Adipocyte (in vitro differentiated cells): ENCODE measurements around the gene KCTD13.

Experiments used
- DNase-seq: peaks from one replicate; pipeline ENCODE4 v3.0.0-alpha.2; 2015; ENCODE audit warnings: low read depth
- H3K27me3 ChIP-seq: replicated peaks from 2 replicates; pipeline ENCODE4 v1.7.0; 2013; ENCODE audit warnings: mild to moderate bottlenecking, low read length, moderate library complexity; ENCODE audit not compliant: control insufficient read depth, insufficient read depth
- H3K36me3 ChIP-seq: 2 replicates; pipeline ENCODE4 v1.7.0; 2013; ENCODE audit warnings: low read length, mild to moderate bottlenecking, moderate library complexity; ENCODE audit not compliant: control insufficient read depth, insufficient read depth, severe bottlenecking
- H3K4me1 ChIP-seq: 2 replicates; pipeline ENCODE4 v1.7.0; 2013; ENCODE audit warnings: mild to moderate bottlenecking, low read length, moderate library complexity; ENCODE audit not compliant: control insufficient read depth, insufficient read depth
- H3K4me3 ChIP-seq: 2 replicates; pipeline ENCODE4 v1.7.0; 2013; ENCODE audit warnings: mild to moderate bottlenecking, low read length, moderate library complexity
- H3K9ac ChIP-seq: 2 replicates; pipeline ENCODE4 v1.7.0; 2013; ENCODE audit warnings: mild to moderate bottlenecking, low read length, moderate library complexity
- H3K9me3 ChIP-seq: 2 replicates; pipeline ENCODE4 v1.7.0; 2013; ENCODE audit warnings: mild to moderate bottlenecking, low read length, moderate library complexity; ENCODE audit not compliant: control insufficient read depth

The KCTD13 gene, protein sequence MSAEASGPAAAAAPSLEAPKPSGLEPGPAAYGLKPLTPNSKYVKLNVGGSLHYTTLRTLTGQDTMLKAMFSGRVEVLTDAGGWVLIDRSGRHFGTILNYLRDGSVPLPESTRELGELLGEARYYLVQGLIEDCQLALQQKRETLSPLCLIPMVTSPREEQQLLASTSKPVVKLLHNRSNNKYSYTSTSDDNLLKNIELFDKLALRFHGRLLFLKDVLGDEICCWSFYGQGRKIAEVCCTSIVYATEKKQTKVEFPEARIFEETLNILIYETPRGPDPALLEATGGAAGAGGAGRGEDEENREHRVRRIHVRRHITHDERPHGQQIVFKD

DNA sequence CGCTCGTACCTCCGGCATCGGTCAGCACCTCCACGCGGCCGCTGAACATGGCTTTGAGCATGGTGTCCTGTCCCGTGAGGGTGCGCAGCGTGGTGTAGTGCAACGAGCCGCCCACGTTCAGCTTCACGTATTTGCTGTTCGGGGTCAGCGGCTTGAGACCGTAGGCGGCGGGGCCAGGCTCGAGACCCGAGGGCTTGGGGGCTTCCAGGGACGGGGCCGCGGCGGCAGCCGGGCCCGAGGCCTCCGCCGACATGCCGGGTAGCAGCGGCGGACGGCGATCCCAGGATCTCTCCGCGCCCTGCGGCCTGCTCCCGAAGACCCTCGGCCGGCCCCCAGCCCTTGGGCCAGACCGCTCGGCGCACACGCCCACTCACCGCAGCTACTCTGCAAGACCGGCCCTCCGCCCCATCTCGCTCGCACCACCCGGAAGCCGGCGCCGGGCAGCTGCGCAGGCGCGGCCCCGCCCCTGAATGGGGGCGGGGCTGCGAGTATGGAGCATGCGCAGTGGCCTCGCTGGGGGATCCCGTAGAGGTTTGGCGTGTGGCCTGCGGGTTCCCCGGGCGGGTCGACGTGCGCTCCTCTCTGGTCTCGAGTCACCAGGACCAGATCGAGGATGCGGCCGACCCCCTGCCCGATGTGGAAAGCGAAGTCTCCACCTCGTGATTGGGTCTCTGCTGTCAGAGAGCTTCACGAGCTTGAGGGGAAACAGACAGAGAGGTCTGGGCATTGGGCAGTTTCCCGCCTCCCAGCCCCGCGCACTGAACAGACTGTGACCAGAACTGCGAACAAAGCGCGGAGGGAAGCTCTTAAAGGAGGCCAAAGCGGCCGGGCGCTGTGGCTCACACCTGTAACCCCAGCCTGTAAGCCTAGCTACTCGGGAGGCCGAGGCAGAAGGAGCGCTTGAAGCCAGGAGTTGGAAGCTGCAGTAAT, at the start of gene KCTD13:
TSS of gene KCTD13 (minus strand) at position 446 of the 930 bp plus-strand sequence. CDS start at position 253, 193 bp downstream.
- peak; percentile 94 for DNase-seq
- Histone ChIP-seq H3K9me3 (no peaks in the 10 kb centered on the region), H3K36me3 (peaks cover 16% of the 10 kb centered on the region), H3K27me3 (no peaks in the 10 kb centered on the region), H3K4me1 (peaks cover 16% of the 10 kb centered on the region), H3K4me3 (peak within 1 kb of the TSS; percentile 76), H3K9ac (peak within 1 kb of the TSS; percentile 89)

DNA sequence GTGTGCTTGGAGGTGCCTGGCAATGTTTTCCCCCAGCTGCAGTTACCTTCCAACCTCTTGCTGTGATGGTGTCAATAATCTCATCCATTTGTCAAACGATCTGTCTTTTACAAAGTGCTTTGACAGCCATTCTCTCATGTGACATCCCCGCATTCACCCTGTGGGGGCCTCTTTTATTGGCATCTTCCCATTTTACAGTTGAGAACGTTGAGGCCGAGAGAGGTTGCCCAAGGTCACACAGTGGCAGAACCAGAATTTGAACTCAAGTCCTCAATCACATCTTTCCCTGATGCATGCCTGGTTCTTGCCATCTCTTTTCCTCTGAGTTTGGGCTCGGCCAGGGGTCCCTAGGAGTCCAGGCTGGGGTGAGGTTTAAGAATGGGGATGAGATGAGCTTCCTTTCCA, 49.1 kb upstream of the KCTD13 start:
- Histone ChIP-seq H3K9me3 (no peaks in the 10 kb centered on the region), H3K4me3 (peak overlapping the region; percentile 96), H3K9ac (peak overlapping the region; percentile 99), H3K4me1 (peaks cover 26% of the 10 kb centered on the region), H3K36me3 (peaks cover 39% of the 10 kb centered on the region), H3K27me3 (no peaks in the 10 kb centered on the region)
- DNase-seq = no peak

DNA sequence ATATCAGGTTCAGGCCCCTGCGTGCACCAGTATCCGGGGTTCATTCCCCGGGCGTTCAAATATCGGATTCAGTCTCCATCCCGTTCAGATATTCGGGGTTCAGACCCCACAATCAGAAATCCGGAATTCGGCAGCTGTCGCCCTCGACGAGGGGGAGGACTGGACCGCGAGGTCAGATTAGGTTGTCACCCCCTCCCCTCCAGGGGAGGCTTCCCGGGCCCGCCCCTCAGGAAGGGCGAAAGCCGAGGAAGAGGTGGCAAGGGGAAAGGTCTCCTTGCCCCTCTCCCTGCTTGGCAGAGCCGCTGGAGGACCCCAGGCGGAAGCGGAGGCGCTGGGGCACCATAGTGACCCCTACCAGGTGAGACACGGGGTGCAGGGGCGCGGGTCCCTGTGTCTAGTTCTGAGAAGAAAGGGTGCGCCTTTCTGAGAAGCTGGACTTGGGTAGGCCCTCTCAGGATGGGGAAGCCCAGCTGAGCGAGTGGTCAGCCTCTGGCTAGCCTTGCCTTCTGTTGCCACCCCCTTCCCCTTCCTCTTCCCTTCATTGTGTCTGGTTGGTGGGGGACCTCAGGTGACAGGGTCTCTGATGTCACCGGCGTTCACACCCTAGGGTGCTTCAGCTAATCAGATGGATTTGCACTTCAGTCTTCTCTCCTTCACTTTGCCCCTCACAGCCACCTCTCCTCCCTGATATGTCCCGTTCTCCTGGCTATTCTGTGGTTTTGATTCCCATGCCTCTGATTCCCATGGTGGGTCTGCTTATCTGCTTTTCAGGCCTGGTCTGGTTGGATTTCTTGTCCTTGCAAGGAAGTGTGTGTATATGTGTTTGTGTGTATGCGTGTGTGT, 48.5 kb upstream of the KCTD13 start:
- peak; percentile 34 for DNase-seq
- Histone ChIP-seq H3K36me3 (peaks cover 35% of the 10 kb centered on the region), H3K27me3 (no peaks in the 10 kb centered on the region), H3K4me1 (peaks cover 26% of the 10 kb centered on the region), H3K4me3 (peak overlapping the region; percentile 96), H3K9ac (peak overlapping the region; percentile 99), H3K9me3 (no peaks in the 10 kb centered on the region)

DNA sequence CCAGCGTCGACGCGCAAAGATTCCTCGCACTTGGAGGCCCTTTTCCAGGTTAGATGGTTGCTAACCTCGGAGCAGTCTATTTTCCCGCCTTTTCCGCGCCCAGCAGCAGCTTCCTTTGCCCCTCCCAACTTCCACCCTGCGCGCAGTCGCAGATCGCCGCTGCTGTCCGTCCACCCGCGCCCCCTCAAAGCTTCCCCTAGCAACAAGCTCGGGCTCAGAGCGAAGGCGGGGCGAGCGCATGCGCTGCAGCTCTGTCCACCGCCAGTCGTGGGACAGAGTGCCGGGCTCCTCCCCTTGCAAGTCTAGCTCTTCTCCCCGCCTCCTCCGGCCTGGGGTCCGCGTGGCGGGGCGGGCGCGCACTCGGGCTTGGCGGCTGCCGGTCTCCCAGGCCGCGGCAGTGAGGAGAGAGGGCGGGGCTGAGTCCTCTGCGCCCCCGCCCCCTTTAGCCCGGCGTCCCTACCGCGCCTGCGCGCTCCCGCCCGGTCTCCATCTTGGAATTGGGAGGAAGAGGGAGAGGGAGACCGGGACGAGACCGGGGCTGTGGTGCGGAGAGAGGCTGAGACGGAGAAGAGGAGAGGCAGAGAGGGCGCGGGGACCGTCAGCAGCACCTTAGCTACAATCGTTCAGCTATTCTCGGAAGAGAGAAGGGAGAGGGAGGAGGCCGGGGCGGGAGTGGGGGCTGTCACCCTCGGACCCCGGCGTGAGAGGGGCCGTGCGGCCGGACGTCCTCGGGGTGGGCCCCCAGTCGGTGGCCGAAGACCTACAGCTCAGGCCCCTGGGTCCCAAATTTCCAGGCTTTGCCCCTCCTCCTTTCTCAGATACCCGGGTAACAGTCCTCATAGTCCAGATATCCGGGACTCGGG, 47.6 kb upstream of the KCTD13 start, which contains the start of gene TAOK2:
TSS of gene TAOK2 (plus strand) at position 485 of the 863 bp plus-strand sequence. CDS start 3,905 bp downstream, outside the sequence.
- peak; percentile 99 for DNase-seq
- H3K9me3 ChIP-seq = no peaks in the 10 kb centered on the region
- H3K9ac ChIP-seq = peak within 1 kb of the TSS; percentile 99
- peaks cover 32% of the 10 kb centered on the region for H3K36me3 ChIP-seq
- H3K27me3 ChIP-seq = no peaks in the 10 kb centered on the region
- H3K4me1 ChIP-seq = peaks cover 26% of the 10 kb centered on the region
- H3K4me3 ChIP-seq = peak within 1 kb of the TSS; percentile 96

DNA sequence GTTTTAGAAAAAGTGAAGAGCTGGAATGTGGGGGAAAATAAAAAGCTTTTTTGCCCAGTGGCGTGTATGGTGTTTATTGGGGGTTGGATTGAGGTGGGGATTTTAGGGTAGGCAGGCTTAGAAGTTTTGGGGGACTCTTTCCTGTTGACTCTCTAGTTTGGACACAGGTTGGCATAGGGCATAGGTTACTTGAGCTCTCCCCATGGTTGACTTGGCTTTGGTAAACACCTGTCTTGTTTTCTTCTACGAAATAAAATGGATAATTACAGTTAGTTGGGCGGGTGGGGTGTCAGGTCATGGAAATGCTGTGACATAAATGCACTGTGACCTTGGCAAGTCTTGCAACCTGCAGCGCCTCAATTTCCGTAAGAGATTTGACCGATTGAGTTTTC, 47.0 kb upstream of the KCTD13 start:
- peak overlapping the region; percentile 32 for H3K4me3 ChIP-seq
- H3K9me3 ChIP-seq = no peaks in the 10 kb centered on the region
- no peaks in the 10 kb centered on the region for H3K27me3 ChIP-seq
- DNase-seq = no peak
- no peak overlapping the region for H3K9ac ChIP-seq
- H3K4me1 ChIP-seq = peaks cover 26% of the 10 kb centered on the region
- H3K36me3 ChIP-seq = peaks cover 32% of the 10 kb centered on the region

DNA sequence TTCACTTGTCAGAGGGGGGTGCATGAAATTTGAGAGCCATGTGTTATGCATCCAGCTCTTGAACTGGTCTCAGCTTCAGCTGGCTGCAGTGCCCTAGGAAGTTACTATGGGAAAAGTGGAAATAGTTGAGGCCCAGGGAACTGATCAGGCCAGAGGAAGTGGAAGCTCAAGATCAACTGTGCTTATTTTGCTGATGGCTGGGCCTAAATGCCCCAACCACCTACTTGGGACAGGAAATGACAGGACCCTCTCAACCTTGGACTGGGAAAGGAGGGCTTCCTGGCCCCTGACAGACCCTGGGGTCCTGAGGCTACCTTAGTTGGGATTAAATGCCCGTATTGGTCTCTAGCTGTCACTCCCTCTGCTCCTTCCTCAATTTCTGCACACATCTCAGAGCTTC, 46.5 kb upstream of the KCTD13 start:
- no peaks in the 10 kb centered on the region for H3K27me3 ChIP-seq
- peaks cover 30% of the 10 kb centered on the region for H3K36me3 ChIP-seq
- H3K4me1 ChIP-seq = peaks cover 26% of the 10 kb centered on the region
- no peaks in the 10 kb centered on the region for H3K9me3 ChIP-seq
- DNase-seq = no peak
- no peak overlapping the region for H3K4me3 ChIP-seq
- no peak overlapping the region for H3K9ac ChIP-seq

DNA sequence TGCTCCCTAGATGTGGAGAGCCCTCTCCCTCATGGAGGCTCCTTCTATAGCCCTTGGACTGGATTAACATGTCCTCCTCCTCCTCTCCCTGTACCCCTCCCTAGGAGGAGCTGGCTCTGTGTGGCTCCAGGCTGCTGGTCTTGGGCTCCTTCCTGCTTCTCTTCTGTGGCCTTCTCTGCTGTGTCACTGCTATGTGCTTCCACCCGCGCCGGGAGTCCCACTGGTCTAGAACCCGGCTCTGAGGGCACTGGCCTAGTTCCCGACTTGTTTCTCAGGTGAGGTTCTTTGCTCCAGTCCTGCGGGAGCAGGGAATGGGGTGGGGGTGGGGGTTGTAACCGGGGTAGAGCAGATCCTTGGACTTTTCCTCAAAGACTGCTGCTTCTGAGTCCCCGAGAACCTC, 45.3 kb upstream of the KCTD13 start:
- H3K4me1 ChIP-seq = peaks cover 16% of the 10 kb centered on the region
- no peak overlapping the region for H3K9ac ChIP-seq
- peaks cover 30% of the 10 kb centered on the region for H3K36me3 ChIP-seq
- no peak overlapping the region for H3K4me3 ChIP-seq
- H3K9me3 ChIP-seq = no peaks in the 10 kb centered on the region
- H3K27me3 ChIP-seq = no peaks in the 10 kb centered on the region
- no peak for DNase-seq

DNA sequence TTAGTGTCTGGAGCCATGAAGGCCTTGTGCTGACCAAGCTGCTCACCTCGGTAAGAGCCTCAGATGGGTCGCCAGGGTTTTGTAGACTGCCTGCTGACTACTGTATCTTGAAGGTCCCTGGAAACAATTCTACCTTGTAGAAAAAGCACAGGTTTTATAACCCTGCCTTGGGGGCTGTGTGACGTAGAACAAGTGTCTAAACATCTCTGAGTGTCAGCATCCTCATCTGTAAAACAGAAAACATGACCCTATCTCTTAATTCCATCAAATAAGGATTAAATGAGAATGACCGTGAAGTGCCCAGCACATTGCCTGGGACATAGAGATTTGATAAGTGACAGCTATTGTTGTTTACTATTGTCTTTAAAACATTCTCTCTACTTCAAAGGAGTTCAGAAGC, 42.2 kb upstream of the KCTD13 start:
- H3K4me3 ChIP-seq = no peak overlapping the region
- no peak overlapping the region for H3K9ac ChIP-seq
- peaks cover 30% of the 10 kb centered on the region for H3K36me3 ChIP-seq
- H3K27me3 ChIP-seq = no peaks in the 10 kb centered on the region
- H3K9me3 ChIP-seq = no peaks in the 10 kb centered on the region
- DNase-seq = no peak
- no peaks in the 10 kb centered on the region for H3K4me1 ChIP-seq

DNA sequence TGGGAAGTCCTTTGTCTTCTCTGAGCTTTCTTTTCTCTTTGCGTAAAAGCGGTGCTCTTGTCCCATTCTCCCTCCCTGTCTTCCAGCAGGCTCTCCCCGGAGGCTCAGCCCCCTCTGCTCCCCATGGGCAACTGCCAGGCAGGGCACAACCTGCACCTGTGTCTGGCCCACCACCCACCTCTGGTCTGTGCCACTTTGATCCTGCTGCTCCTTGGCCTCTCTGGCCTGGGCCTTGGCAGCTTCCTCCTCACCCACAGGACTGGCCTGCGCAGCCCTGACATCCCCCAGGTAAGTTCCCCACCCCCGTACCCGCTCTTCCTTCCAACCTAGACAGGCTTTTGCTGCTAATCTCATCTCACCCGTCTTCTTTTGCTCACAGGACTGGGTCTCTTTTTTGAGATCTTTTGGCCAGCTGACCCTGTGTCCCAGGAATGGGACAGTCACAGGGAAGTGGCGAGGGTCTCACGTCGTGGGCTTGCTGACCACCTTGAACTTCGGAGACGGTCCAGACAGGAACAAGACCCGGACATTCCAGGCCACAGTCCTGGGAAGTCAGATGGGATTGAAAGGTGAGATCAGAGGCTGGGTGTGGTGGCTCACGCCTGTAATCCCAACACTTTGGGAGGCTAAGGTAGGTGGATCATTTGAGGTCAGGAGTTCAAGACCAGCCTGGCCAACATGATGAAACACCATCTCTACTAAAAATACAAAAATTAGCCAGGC, 37.2 kb upstream of the KCTD13 start:
- Histone ChIP-seq H3K9ac (peak overlapping the region; percentile 100), H3K9me3 (no peaks in the 10 kb centered on the region), H3K4me3 (peak overlapping the region; percentile 99), H3K27me3 (no peaks in the 10 kb centered on the region), H3K4me1 (peaks cover 14% of the 10 kb centered on the region), H3K36me3 (peaks cover 4% of the 10 kb centered on the region)
- no peak for DNase-seq
